Epithelial cell of esophagus (primary cell): ENCODE results near the gene RABEP1.

Experiments used
- DNase-seq: peaks from one replicate; pipeline ENCODE4 v3.0.0; 2010; ENCODE audit warnings: low read depth
- H3K4me3 ChIP-seq: 2 replicates; pipeline ENCODE4 v1.5.1; 2011; ENCODE audit warnings: mild to moderate bottlenecking, low read length, control low read depth
- CTCF ChIP-seq: IDR thresholded peaks from 2 replicates; pipeline ENCODE4 v1.5.1; 2011; ENCODE audit warnings: low read depth, mild to moderate bottlenecking, low read length, control low read depth, inconsistent platforms; ENCODE audit not compliant: insufficient read depth; ENCODE audit errors: missing control alignments

Gene RABEP1

DNA sequence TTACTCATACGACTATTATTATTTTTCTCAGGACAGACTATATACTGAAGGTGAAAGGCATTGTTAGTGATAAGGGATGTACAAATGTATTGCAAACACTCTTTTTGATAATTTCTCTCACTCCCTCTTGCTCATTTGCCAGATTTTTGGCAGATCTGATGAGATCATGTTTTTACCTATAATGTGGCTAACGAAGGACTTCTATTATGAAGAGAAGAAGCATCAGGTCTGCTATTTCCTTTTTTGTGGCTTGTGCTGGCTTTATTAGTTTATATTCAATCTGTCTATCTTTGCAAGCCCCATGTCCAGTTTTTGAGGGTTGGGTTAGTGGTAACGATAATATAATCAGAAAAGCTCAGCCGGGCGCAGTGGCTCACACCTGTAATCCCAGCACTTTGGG is 25.0 kb upstream of the RABEP1 start:
- DNase-seq, result no peak
- TF ChIP-seq CTCF, result no peak
- H3K4me3 ChIP-seq, result no peak overlapping the region

DNA sequence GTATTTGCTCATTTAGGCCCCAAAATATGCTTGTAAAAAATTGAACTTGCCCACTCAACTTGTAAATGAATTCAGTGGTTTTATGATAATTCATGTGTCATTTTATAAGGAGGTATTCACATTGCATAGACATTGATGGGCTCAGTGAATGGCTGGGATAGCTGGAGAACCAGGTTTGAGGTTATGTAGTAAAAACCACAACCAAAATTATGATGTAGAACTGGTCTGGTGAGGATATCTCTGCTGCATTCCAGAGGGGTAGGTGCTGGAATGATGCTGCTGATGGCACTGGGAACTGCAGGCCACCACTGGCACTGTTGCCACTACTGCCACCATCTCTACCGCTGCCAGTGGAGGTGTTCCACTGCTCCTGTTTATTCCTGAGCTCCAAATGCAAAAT is 21.5 kb upstream of the RABEP1 start:
- no peak for TF ChIP-seq CTCF

DNA sequence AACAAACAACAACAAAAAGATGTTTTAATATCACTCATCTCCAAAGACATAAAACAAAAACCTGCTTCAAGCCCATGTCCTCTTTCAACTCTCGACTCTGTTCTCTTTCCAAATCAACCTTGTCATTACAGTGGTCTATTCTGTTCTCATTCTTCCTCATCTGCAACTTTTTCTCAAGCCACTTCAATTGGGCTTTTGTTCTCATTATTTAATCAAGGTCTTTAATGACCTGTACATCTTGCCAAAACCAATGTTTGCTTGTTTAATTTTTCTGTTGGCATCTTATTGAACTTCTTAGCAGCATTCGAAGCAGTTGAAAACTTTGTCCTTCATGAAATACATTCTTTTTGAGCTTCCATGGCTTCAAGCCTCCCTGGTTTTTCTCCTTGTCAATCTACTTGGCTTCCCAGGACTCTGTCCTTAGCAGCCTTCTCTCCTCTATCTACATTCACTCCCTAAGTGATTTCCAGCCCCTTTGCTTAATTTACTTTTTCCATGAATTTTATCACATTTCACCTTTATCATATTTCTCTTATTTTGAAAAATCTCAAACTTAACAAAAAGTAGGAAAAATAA is 19.6 kb upstream of the RABEP1 start:
- no peak for TF ChIP-seq CTCF
- DNase-seq, result no peak
- no peak overlapping the region for H3K4me3 ChIP-seq

More for the DNA sequence above, 21.5 kb upstream of the RABEP1 start:
- DNase-seq, result peak; percentile 39
- no peak overlapping the region for H3K4me3 ChIP-seq

GRCh38 chr17:5263441-5263840 is 18.6 kb upstream of the RABEP1 start:
- no peak for TF ChIP-seq CTCF
- DNase-seq, result no peak
- no peak overlapping the region for H3K4me3 ChIP-seq

DNA sequence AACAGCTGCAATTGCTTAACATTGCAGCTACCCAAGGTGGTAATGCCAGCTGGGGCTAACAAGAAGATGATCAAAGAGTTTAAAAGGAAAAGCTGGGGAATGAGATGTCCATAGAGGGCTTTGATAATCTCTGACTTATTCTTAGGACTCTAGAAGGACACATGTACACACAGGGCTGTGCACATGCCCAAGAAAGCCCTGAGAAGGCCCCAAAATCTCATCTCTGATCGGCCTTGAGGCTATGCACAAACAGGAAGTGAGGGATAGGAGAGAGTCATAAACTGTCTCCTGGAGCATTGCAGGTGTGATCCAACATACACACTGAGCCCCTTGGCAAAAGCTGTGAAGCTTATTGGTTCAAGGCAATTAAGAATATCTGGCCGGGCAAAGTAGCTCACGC is 17.2 kb upstream of the RABEP1 start:
- no peak overlapping the region for H3K4me3 ChIP-seq
- DNase-seq, result no peak
- no peak for TF ChIP-seq CTCF

DNA sequence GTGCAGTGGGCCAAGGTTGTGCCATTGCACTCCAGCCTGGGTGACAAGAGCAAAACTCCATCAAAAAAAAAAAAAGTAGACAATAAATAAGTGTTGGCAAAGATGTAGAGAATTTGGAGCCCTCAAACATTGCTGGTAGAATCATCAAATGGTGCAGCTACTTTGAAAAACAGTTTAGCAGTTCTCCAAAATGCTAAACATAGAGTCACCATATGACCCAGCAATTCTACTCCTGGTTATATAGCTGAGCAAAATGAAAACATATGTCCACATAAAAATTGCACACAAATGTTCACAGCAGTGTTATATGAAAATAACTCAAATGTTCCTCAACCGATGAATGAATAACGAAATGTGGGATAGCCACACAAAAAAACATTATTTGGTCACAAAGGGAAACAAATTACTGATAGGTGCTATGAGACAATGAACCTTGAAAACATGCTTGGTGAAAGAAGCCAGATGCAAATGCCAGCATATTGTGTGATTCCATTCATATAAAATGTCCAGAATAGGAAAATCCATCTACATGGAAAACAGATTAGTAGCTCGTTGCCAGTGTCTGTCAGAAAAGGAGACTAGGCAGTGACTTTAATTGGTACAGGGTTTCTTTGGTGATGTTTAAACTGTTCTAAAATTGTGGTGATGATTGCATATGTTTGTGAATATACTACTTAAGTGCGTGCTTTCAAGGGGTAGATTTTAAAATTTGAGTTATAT is 12.7 kb upstream of the RABEP1 start:
- no peak for DNase-seq
- TF ChIP-seq CTCF, result no peak
- H3K4me3 ChIP-seq, result no peak overlapping the region

GRCh38 chr17:5272322-5272721 is 9.8 kb upstream of the RABEP1 start:
- DNase-seq, result peak; percentile 39
- TF ChIP-seq CTCF, result no peak

More at GRCh38 chr17:5272322-5272721, 9.8 kb upstream of the RABEP1 start:
- H3K4me3 ChIP-seq, result no peak overlapping the region
